K562 (cell line): ENCODE results near the gene NAV2. TPM values are rescaled to one million over a fixed set of nuclear protein-coding genes. Genes with fewer than 3 reads are reported as not detected.

Source experiments
- ARID4B ChIP-seq: sonication (generic); formaldehyde crosslinking; IDR thresholded peaks from 2 replicates; pipeline ENCODE4 v1.8.0; 2022; ENCODE audit warnings: mild to moderate bottlenecking, missing genetic modification reagents
- C11orf30 ChIP-seq: fragments of 450-650 bp; IDR thresholded peaks from 2 replicates; pipeline ENCODE4 v1.6.1; 2016; ENCODE audit warnings: low read depth, mild to moderate bottlenecking
- CC2D1A ChIP-seq: fragments of 450-650 bp; IDR thresholded peaks from 2 replicates; pipeline ENCODE4 v1.6.1; 2017; ENCODE audit warnings: mild to moderate bottlenecking
- DEAF1 ChIP-seq: fragments of 450-650 bp; formaldehyde crosslinking; IDR thresholded peaks from 2 replicates; pipeline ENCODE4 v1.4.0; 2020; ENCODE audit warnings: mild to moderate bottlenecking, moderate library complexity
- ELF1 ChIP-seq: fragments of 200-800 bp; sonication (Bioruptor generic); IDR thresholded peaks from 2 replicates; pipeline ENCODE4 v1.6.1; 2016; ENCODE audit warnings: missing genetic modification characterization, missing compliant biosample characterization
- FOXP4 ChIP-seq: sonication (generic); formaldehyde crosslinking; IDR thresholded peaks from 2 replicates; pipeline ENCODE4 v1.8.0; 2022; ENCODE audit warnings: mild to moderate bottlenecking, missing genetic modification reagents, borderline replicate concordance
- GATAD2A ChIP-seq: fragments of 450-650 bp; IDR thresholded peaks from 2 replicates; pipeline ENCODE4 v1.6.1; 2017
- MTA3 ChIP-seq: fragments of 450-650 bp; formaldehyde crosslinking; IDR thresholded peaks from 2 replicates; pipeline ENCODE4 v1.6.1; 2017; ENCODE audit warnings: mild to moderate bottlenecking, borderline replicate concordance
- NCOA1 ChIP-seq: fragments of 450-650 bp; IDR thresholded peaks from 2 replicates; pipeline ENCODE4 v1.6.1; 2016; ENCODE audit warnings: low read depth
- PHB2 ChIP-seq: fragments of 450-650 bp; IDR thresholded peaks from 2 replicates; pipeline ENCODE4 v1.6.1; 2017; ENCODE audit warnings: low read depth
- STAT5A ChIP-seq: IDR thresholded peaks from 2 replicates; pipeline ENCODE4 v1.6.1; 2012; ENCODE audit warnings: low read length, inconsistent platforms, borderline replicate concordance
- TAF7 ChIP-seq: fragments of 450-650 bp; IDR thresholded peaks from 2 replicates; pipeline ENCODE4 v1.6.1; 2016; ENCODE audit warnings: missing genetic modification characterization, missing compliant biosample characterization
- ZNF407 ChIP-seq: fragments of 450-650 bp; IDR thresholded peaks from 2 replicates; pipeline ENCODE4 v1.6.1; 2016; ENCODE audit warnings: low read depth
- polyA plus RNA-seq, 8 experiments: library from polyadenylated mRNA; depleted of rRNA in 4 of 8; stranded (reverse) in 5 of 8; unstranded in 3 of 8; fragments of >200 nt; fragmentation: Nextera tagmentation in 2 of 8; fragmentation: Illumina TruSeq in 1 of 8; extraction: Ambion mirVana in 2 of 8; extraction: Trizol in 1 of 8; gene quantifications; 2 replicates each; pipeline versions ENCODE4 v1.2.1 to v1.2.3, GENCODE V29; 2011 to 2014; ENCODE audit warnings: inconsistent platforms in 1 of 8, missing spikeins in 1 of 8
- total RNA-seq, 7 experiments: library from RNA; depleted of rRNA in 6 of 7; stranded (reverse); fragments of >200 nt in 6 of 7; fragmentation: Illumina TruSeq in 2 of 7; extraction: Trizol in 2 of 7; gene quantifications; 2 replicates each; pipeline versions ENCODE4 v1.2.1 to v1.2.3, GENCODE V29; 2011 to 2021; ENCODE audit warnings: low replicate concordance in 1 of 7

The NAV2 gene
- total and polyA plus RNA-seq, 9 of the 15 experiments (the other 6 are each of a cell fraction or from before 2014, with no cell fraction given), result 0.03 to 0.35 (median 0.05) TPM

- TF ChIP-seq FOXP4 (CRISPR knock-in tag) (no peak), PHB2 (no peak), CC2D1A (no peak), MTA3 (peak; percentile 39; the same call in 1 of the 2 replicates), ARID4B (no peak), STAT5A (peak; percentile 31; the same call in 1 of the 2 replicates), GATAD2A (no peak), ELF1 (tag) (peak; percentile 33; the same call in 1 of the 2 replicates), ZNF407 (no peak), DEAF1 (CRISPR knock-in tag) (0 out of 2 replicates have a peak, but pooled peaks have one; percentile 10), C11orf30 (peak; percentile 49; the same call in 1 of the 2 replicates), TAF7 (peak; percentile 48; the same call in 1 of the 2 replicates), NCOA1 (peak; percentile 89)
Observed at GRCh38 chr11:20066783-20067156, 354.1 kb downstream of the NAV2 start (continued).
